Activated CD4-positive, alpha-beta T cell treated with anti-CD3 and anti-CD28 coated beads for 36 hours (primary cell): Measurements from ENCODE around the gene ADGB. TPM values are rescaled to one million over a fixed set of nuclear protein-coding genes. Genes with fewer than 3 reads are reported as not detected.

Experiments
- ATAC-seq: fragments of 200-7000 bp; cut with Tn5 transposase; one replicate; pipeline ENCODE4 v1.10.0; 2021; ENCODE audit warnings: mild to moderate bottlenecking, moderate library complexity
- CTCF ChIA-PET: fragments of 350-600 bp; sonication (Branson Sonifier 250); formaldehyde crosslinking; loops from one replicate; lab custom pipeline; 2021; ENCODE audit warnings: antibody characterized with exemption; lab: Charles Lee
- POLR2A ChIA-PET: fragments of 350-600 bp; sonication (Branson Sonifier 250); formaldehyde crosslinking; loops from one replicate; lab custom pipeline; 2021; ENCODE audit warnings: antibody characterized with exemption, inconsistent platforms; lab: Charles Lee
- DNase-seq: peaks from one replicate; pipeline ENCODE4 v3.0.0-alpha.2; 2020
- H3K27ac Mint-ChIP-seq: one replicate; pipeline ENCODE4 v1.8.0; 2021; ENCODE audit warnings: mixed read lengths
- H3K27me3 Mint-ChIP-seq: one replicate; pipeline ENCODE4 v1.8.0; 2021; ENCODE audit warnings: mixed read lengths
- H3K36me3 Mint-ChIP-seq: one replicate; pipeline ENCODE4 v1.8.0; 2021; ENCODE audit warnings: low read depth, mixed read lengths
- H3K4me1 Mint-ChIP-seq: one replicate; pipeline ENCODE4 v1.8.0; 2021; ENCODE audit warnings: mixed read lengths
- H3K4me3 Mint-ChIP-seq: one replicate; pipeline ENCODE4 v1.8.0; 2021; ENCODE audit warnings: mild to moderate bottlenecking, moderate library complexity, mixed read lengths
- H3K9me3 Mint-ChIP-seq: one replicate; pipeline ENCODE4 v1.8.0; 2021; ENCODE audit warnings: low read depth, mixed read lengths
- intact Hi-C, 2 experiments: fragments of 100-400 bp; cut with DNase I in 1 of 2; cut with micrococcal nuclease in 1 of 2; formaldehyde crosslinking; loops; one replicate each; pipeline versions ENCODE4 v1.14.2 to v1.15.1; 2022 to 2024; cut with DNase I, micrococcal nuclease
- total RNA-seq, 2 experiments: library from RNA; stranded (reverse); gene quantifications; one replicate each; pipeline ENCODE4 v1.2.3, GENCODE V29; 2021

The ADGB gene
- total RNA-seq, 2 experiments from 2014 or later, result not detected

DNA sequence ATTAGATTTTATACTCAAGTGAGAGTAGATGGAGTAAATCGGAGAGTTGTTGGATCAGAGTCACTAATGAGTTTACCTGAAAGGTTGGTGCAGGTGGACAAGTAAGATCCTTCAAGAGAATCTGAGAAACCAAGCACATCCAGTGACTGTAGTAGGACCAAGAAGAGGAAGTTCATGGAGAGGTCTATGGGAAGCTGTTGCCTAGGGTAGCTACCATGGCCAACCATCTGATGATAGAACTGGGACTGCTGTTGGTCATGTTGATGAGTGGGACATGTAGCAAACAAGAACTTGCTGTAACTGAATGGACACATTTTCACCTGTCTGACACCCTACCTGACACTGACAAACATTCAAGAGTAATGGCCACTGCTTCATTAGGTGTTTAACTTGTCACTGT, 11.3 kb upstream of the ADGB start:
- no peaks in the 10 kb centered on the region for H3K4me1 Mint-ChIP-seq
- intact Hi-C loops, result no loop called here
- DNase-seq (no peak), ATAC-seq (no peak)
- H3K27ac Mint-ChIP-seq, result no peak overlapping the region
- H3K4me3 Mint-ChIP-seq, result no peak overlapping the region
- no peaks in the 10 kb centered on the region for H3K27me3 Mint-ChIP-seq
- ChIA-PET CTCF (no interaction called here), POLR2A (no interaction called here)
- no peaks in the 10 kb centered on the region for H3K9me3 Mint-ChIP-seq
- no peaks in the 10 kb centered on the region for H3K36me3 Mint-ChIP-seq

DNA sequence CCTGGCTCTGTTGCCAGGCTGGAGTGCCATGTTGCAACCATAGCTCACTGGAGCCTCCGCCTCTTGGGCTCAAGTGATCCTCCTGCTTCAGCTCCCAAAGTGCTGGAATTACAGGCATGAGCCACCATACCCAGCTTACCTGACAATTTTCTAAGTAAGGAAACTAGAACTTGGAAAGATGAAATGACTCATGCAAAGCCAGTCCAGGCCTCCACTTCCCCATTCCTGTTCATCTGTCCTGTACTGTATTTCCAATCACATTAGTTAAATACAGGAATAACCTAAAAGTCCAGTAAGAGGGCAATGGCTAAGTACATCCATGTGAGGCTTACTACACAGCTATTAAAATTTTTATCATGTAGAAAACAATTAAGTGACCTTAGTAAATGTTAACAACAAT, 8.3 kb upstream of the ADGB start:
- no peak overlapping the region for H3K27ac Mint-ChIP-seq
- ATAC-seq, result no peak

DNA sequence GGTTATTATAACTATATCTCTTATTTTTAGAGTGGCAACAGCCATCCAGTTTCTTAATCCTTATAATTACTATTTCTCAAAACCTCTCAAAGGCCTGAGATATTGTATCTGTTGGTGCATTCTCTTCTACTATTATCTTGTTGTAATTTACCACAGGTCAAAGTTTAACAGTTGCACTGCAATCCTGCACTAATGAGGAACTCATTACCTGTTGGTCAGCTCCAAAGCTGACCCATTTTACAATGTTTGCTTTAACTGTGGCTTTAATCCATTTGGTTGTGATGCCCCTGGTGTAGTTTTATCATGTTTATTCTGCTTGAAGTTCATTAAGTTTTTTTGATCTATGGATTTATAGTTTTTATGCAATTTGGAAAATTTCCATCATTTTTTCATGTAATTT, 6.3 kb upstream of the ADGB start:
- ATAC-seq, result no peak
- H3K4me1 Mint-ChIP-seq, result no peaks in the 10 kb centered on the region
- no peaks in the 10 kb centered on the region for H3K27me3 Mint-ChIP-seq
- DNase-seq, result no peak
- intact Hi-C loops, result no loop called here
- no peaks in the 10 kb centered on the region for H3K9me3 Mint-ChIP-seq
- H3K36me3 Mint-ChIP-seq, result no peaks in the 10 kb centered on the region
- ChIA-PET POLR2A (no interaction called here), CTCF (interaction anchor here (0.7 kb wide), 1 partner anchor 38 kb away, joined by 3 read pairs; no protein-coding TSS in a partner anchor)
- no peak overlapping the region for H3K27ac Mint-ChIP-seq
- no peak overlapping the region for H3K4me3 Mint-ChIP-seq

More for the DNA sequence above, 8.3 kb upstream of the ADGB start:
- no peaks in the 10 kb centered on the region for H3K27me3 Mint-ChIP-seq
- ChIA-PET CTCF (no interaction called here), POLR2A (no interaction called here)
- no peak for DNase-seq
- H3K4me3 Mint-ChIP-seq, result no peak overlapping the region
- H3K9me3 Mint-ChIP-seq, result no peaks in the 10 kb centered on the region
- no peaks in the 10 kb centered on the region for H3K4me1 Mint-ChIP-seq
- no peaks in the 10 kb centered on the region for H3K36me3 Mint-ChIP-seq
- intact Hi-C loops, result no loop called here

DNA sequence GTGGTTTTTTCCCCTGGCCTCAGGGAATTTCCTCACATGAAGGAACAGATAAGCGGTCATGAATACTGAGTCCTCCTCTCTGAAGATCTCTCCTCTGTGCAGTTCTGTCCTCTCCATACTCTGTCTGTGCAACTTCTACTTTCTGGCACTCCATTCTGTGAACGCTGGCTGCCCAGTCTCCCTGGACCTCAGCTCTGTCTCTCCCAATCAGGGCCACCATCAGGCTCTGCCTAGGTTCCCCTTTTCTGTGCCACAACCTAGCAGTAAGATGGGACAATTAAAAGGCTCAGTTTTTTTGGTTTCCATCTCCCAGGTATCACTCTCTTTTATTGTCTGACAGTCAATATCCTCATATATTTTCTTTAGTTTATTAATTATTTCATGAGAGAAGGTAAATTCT, 4.8 kb upstream of the ADGB start:
- Mint-ChIP-seq H3K4me1 (peaks cover 2% of the 10 kb centered on the region), H3K9me3 (no peaks in the 10 kb centered on the region), H3K27ac (no peak overlapping the region), H3K27me3 (peaks cover 2% of the 10 kb centered on the region), H3K4me3 (no peak overlapping the region), H3K36me3 (no peaks in the 10 kb centered on the region)
- intact Hi-C loops, result no loop called here
- DNase-seq (no peak), ATAC-seq (no peak)
- POLR2A ChIA-PET, result no interaction called here
- CTCF ChIA-PET, result interaction anchor here (0.6 kb wide), 1 partner anchor 64 kb away, joined by 3 read pairs; no protein-coding TSS in a partner anchor

DNA sequence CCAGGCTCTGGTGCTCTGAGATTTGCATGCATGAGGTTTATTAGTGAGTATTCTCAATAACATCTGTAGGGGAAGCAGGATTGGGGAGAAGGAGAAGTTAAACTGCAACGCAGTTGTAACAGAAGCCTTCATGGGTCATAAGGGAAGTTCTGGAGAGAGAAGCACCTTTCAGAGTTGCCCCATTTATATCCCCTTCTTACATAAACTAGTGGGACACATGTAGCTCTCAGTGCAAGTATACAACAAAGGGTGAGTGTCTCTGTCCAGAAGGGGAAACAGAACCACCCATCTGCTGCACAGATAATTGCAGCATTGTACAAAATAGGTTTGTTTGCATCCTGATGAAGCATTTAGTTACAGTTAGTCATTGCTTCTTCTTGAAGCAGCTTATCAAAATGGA, 4.3 kb upstream of the ADGB start:
- Mint-ChIP-seq H3K9me3 (no peaks in the 10 kb centered on the region), H3K4me3 (no peak overlapping the region), H3K27ac (no peak overlapping the region), H3K36me3 (no peaks in the 10 kb centered on the region), H3K4me1 (peaks cover 5% of the 10 kb centered on the region), H3K27me3 (peaks cover 6% of the 10 kb centered on the region)
- no peak for DNase-seq
- no peak for ATAC-seq
- intact Hi-C loops, result no loop called here
- POLR2A ChIA-PET, result no interaction called here
- CTCF ChIA-PET, result interaction anchor here (0.6 kb wide), 1 partner anchor 64 kb away, joined by 3 read pairs; no protein-coding TSS in a partner anchor

DNA sequence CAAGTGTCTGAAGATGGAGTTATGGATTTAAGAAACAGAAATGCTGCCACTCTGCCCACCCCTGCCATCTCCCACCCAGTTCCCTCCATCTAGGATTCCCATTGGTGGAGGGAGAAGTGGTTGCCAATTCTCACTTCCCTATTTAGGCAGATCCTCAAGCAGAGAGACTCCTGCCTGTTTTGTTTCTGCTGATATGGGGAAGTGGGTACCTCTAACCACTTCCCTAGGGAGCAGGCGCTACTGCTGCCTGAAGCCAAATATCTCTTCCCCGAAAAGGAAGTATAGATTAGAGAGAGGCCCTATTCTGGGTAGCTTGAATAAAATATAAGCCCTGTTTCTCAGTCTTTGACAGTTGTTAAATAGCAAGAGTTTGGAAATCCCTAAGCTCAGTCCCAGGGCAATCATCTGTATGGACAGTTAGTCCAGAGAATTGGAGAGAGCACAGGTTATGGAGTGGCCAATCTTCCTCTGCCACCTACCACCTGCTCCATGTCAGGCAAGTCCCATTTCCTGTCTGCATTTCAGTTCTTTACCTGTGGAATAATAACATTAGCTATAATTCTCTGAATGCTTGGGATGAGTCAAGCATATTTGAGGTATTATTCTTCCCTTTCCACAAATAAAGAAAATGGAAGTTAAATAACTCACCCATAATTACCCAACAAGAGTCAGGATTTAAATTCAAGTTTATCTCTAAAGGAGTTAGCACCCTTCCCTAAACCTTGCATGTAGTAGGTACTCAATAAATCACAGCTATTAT, 2.6 kb upstream of the ADGB start:
- Mint-ChIP-seq H3K9me3 (no peaks in the 10 kb centered on the region), H3K27ac (no peak overlapping the region), H3K4me1 (peaks cover 9% of the 10 kb centered on the region), H3K4me3 (no peak overlapping the region), H3K36me3 (no peaks in the 10 kb centered on the region), H3K27me3 (peaks cover 11% of the 10 kb centered on the region)
- intact Hi-C loops, result no loop called here
- ATAC-seq (no peak), DNase-seq (no peak)
- POLR2A ChIA-PET, result no interaction called here
- CTCF ChIA-PET, result interaction anchor here (0.7 kb wide), 1 partner anchor 667 kb away, joined by 3 read pairs; no protein-coding TSS in a partner anchor

DNA sequence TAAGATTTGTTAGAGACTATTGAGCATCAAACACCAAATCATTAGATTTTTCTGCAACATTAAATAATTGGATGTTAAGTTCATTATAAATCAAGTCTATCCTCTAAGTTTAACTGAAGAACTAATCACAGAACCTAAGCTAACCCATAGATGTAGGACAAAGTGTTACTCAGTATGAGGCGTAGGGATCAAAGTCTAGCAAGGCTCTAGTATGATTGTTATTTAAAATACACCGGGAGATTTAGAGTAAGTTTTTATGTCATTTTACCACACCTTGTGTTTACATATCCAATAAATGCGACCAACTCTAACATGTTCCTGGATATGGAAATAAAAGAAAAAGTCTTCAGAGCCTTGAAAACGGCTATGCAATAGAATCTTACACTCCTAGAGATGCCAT, 2.6 kb downstream of the ADGB start:
- ChIA-PET POLR2A (no interaction called here), CTCF (no interaction called here)
- peaks cover 9% of the 10 kb centered on the region for H3K4me1 Mint-ChIP-seq
- intact Hi-C loops, result no loop called here
- H3K27me3 Mint-ChIP-seq, result peaks cover 15% of the 10 kb centered on the region
- no peak for ATAC-seq
- DNase-seq, result no peak
- H3K4me3 Mint-ChIP-seq, result no peak overlapping the region
- no peaks in the 10 kb centered on the region for H3K36me3 Mint-ChIP-seq
- no peaks in the 10 kb centered on the region for H3K9me3 Mint-ChIP-seq
- no peak overlapping the region for H3K27ac Mint-ChIP-seq

DNA sequence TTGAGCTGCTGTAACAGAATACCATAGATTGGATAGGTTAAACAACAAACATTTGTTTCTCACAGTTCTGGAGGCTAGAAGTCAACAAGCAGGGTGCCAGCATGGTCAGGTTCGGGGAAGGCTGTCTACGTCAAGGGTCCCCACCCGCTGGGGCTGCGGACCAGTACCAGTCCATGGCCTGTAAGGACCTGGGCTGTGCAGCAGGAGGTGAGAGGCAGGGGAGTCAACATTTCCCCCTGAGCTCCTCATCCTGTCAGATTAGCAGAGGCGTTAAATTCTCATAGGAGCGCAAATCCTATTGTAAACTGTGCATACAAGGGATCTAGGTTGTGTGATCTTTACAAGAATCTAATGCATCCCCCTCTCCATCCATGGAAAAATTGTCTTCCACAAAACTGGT, 3.8 kb downstream of the ADGB start:
- CTCF ChIA-PET, result no interaction called here
- POLR2A ChIA-PET, result no interaction called here
- intact Hi-C loops, result no loop called here
- no peaks in the 10 kb centered on the region for H3K36me3 Mint-ChIP-seq
- DNase-seq (no peak), ATAC-seq (no peak)
- H3K27me3 Mint-ChIP-seq, result peaks cover 15% of the 10 kb centered on the region
- no peaks in the 10 kb centered on the region for H3K9me3 Mint-ChIP-seq
- peaks cover 9% of the 10 kb centered on the region for H3K4me1 Mint-ChIP-seq
- no peak overlapping the region for H3K27ac Mint-ChIP-seq
- no peak overlapping the region for H3K4me3 Mint-ChIP-seq

DNA sequence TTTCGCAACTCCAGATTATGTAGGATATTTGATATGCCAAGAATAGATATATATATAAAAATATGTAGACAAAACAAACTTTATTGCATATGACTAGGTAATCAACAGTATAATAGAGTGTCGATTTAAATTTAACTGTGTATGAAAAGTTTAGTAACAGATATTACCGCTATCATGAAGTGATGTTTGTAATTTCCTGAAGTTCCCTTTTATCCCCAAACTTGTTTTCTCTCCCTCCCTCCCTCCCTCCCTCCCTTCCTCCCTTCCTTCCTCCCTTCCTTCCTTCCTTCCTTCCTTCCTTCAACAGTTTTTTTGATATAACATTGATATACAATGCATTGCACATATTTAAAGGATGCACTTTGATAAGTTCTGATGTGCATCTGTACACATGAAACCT, 15.2 kb downstream of the ADGB start:
- no peak for ATAC-seq
- no peak for DNase-seq
- no peak overlapping the region for H3K4me3 Mint-ChIP-seq
- no peak overlapping the region for H3K27ac Mint-ChIP-seq
- POLR2A ChIA-PET, result no interaction called here
- H3K27me3 Mint-ChIP-seq, result no peaks in the 10 kb centered on the region
- no peaks in the 10 kb centered on the region for H3K4me1 Mint-ChIP-seq
- no peaks in the 10 kb centered on the region for H3K36me3 Mint-ChIP-seq
- CTCF ChIA-PET, result no interaction called here
- intact Hi-C loops, result no loop called here
- H3K9me3 Mint-ChIP-seq, result peaks cover 4% of the 10 kb centered on the region

DNA sequence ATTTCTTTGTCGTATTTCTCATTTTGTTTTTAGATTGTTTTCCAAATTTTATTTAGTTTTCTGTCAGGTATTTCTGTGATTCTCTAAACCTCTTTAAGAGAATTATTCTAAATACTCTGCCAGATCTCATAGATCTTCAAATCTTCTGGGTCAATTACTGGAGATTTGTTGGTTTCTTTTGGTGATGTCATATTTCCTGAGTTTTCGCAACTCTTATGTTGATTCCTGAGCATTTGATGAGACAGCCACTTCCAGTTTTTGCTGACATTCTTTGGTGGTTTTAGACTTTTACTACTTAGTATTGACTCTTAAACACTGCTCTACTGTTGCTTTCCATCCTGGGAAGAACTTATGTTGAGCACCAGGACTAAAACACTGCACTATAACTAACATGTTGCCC, 21.9 kb downstream of the ADGB start:
- CTCF ChIA-PET, result no interaction called here
- intact Hi-C loops, result no loop called here
- Mint-ChIP-seq H3K4me3 (no peak overlapping the region), H3K4me1 (no peaks in the 10 kb centered on the region), H3K27me3 (no peaks in the 10 kb centered on the region), H3K36me3 (no peaks in the 10 kb centered on the region), H3K27ac (no peak overlapping the region), H3K9me3 (peaks cover 2% of the 10 kb centered on the region)
- ATAC-seq, result no peak
- POLR2A ChIA-PET, result no interaction called here
- DNase-seq, result no peak

DNA sequence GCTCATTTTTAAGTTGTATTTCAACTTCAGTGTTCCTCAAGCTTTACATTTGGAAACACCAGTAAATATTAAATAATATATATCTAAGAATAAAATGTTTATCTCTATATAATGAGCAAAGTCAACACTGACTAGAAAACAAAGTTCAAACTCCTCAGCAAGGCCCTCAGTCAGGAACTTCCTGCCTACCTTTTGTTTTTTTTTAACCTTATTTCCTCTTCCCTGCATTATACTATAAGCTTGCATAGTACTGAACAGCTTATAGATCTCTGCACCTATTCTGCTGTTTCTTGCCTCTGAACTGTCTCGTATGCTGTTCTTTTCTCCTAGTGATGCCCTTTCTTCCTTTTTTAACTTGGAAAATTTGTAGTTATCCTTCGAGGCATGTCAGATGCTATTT, 29.6 kb downstream of the ADGB start:
- Mint-ChIP-seq H3K27me3 (no peaks in the 10 kb centered on the region), H3K9me3 (no peaks in the 10 kb centered on the region), H3K4me1 (no peaks in the 10 kb centered on the region), H3K27ac (no peak overlapping the region), H3K4me3 (no peak overlapping the region), H3K36me3 (no peaks in the 10 kb centered on the region)
- no peak for DNase-seq
- no peak for ATAC-seq
- intact Hi-C loops, result no loop called here
- ChIA-PET CTCF (no interaction called here), POLR2A (no interaction called here)

DNA sequence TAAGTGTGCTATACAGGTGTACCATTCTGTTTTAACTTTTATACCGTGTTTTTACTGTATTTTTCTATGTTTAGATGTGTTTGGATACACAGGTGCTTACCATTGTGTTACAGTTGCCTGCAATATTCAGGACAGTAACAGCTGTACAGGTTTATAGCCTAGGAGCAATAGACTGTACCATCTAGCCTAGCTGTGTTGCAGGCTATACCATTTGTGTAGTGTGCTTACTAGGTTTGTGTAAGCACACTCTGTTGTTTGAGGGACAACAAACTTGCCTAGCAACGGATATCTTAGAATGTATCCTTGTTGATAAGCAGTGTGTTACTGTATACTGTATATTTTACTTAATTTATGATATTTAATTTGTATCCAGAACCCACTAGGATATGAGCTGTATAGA, 35.2 kb downstream of the ADGB start:
- Mint-ChIP-seq H3K27me3 (no peaks in the 10 kb centered on the region), H3K9me3 (no peaks in the 10 kb centered on the region), H3K4me3 (no peak overlapping the region), H3K4me1 (no peaks in the 10 kb centered on the region), H3K27ac (no peak overlapping the region), H3K36me3 (no peaks in the 10 kb centered on the region)
- CTCF ChIA-PET, result interaction anchor here (1.5 kb wide), 1 partner anchor 32 kb away, joined by 3 read pairs; no protein-coding TSS in a partner anchor
- POLR2A ChIA-PET, result interaction anchor here (0.7 kb wide), 1 partner anchor 144 kb away, joined by 3 read pairs; no protein-coding TSS in a partner anchor
- intact Hi-C loops, result no loop called here
- ATAC-seq, result no peak
- no peak for DNase-seq
